IMR-90 (cell line): Measurements from ENCODE around the gene TENT4B. TPM values are rescaled to one million over a fixed set of nuclear protein-coding genes. Genes with fewer than 3 reads are reported as not detected.

Experiments
- ATAC-seq: fragments of 200-7000 bp; cut with Tn5 transposase; 2 replicates; pipeline ENCODE4 v1.9.1; 2020; ENCODE audit warnings: low read depth, mild to moderate bottlenecking, moderate library complexity
- BruUV-seq: library from RNA; stranded (reverse); fragments of 400-500 nt; replicated peaks from 2 replicates; lab custom pipeline; 2021; lab: Mats Ljungman, UMichigan
- CTCF ChIA-PET: fragments of 300-600 bp; formaldehyde crosslinking; extraction: SDS; loops from one replicate; lab custom pipeline; 2021; ENCODE audit warnings: antibody characterized with exemption; lab: Yijun Ruan, JAX
- POLR2A ChIA-PET: fragments of 300-600 bp; sonication (Branson Sonifier 250); formaldehyde crosslinking; loops from one replicate; lab custom pipeline; 2022; ENCODE audit warnings: antibody characterized with exemption; ENCODE audit not compliant: unreplicated experiment; lab: Charles Lee
- DNase-seq: peaks from one replicate; pipeline ENCODE4 v3.0.0; 2013
- H2AFZ ChIP-seq: replicated peaks from 2 replicates; pipeline ENCODE3; 2013; ENCODE audit warnings: low read length, mild to moderate bottlenecking; ENCODE audit not compliant: poor library complexity
- H2AK5ac ChIP-seq: 2 replicates; pipeline ENCODE4 v1.6.1; 2013; ENCODE audit warnings: low read depth, low read length, inconsistent platforms
- H2AK9ac ChIP-seq: replicated peaks from 2 replicates; pipeline ENCODE3; 2013; ENCODE audit warnings: mild to moderate bottlenecking, low read depth, low read length, moderate library complexity; ENCODE audit not compliant: poor library complexity
- H2BK120ac ChIP-seq: 2 replicates; pipeline ENCODE4 v1.6.1; 2013; ENCODE audit warnings: low read depth, low read length, inconsistent platforms
- H2BK15ac ChIP-seq: 3 replicates; pipeline ENCODE4 v1.6.1; 2013; ENCODE audit warnings: low read depth, low read length, inconsistent platforms
- H2BK20ac ChIP-seq: 2 replicates; pipeline ENCODE4 v1.6.1; 2013; ENCODE audit warnings: low read depth, mild to moderate bottlenecking, inconsistent platforms, low read length, moderate library complexity
- H2BK5ac ChIP-seq: 2 replicates; pipeline ENCODE4 v1.6.1; 2013; ENCODE audit warnings: mild to moderate bottlenecking, low read depth, low read length, inconsistent platforms; ENCODE audit not compliant: poor library complexity, severe bottlenecking
- H3K14ac ChIP-seq: replicated peaks from 2 replicates; pipeline ENCODE4 v1.6.1; 2013; ENCODE audit warnings: low read depth, low read length, inconsistent platforms
- H3K18ac ChIP-seq: 2 replicates; pipeline ENCODE4 v1.6.1; 2013; ENCODE audit warnings: low read depth, low read length, control low read depth
- H3K23ac ChIP-seq: 2 replicates; pipeline ENCODE4 v1.6.1; 2013; ENCODE audit warnings: low read depth, low read length, inconsistent platforms
- H3K27ac ChIP-seq: 2 replicates; pipeline ENCODE4 v1.5.1; 2013; ENCODE audit warnings: mild to moderate bottlenecking, control low read depth, low read length; ENCODE audit not compliant: insufficient read depth
- H3K27me3 ChIP-seq: 2 replicates; pipeline ENCODE4 v1.6.1; 2013; ENCODE audit warnings: low read length; ENCODE audit not compliant: control insufficient read depth, insufficient read depth
- H3K36me3 ChIP-seq: 2 replicates; pipeline ENCODE4 v1.6.1; 2013; ENCODE audit warnings: low read length, mixed read lengths; ENCODE audit not compliant: control insufficient read depth, insufficient read depth
- H3K4ac ChIP-seq: 2 replicates; pipeline ENCODE4 v1.6.1; 2013; ENCODE audit warnings: low read depth, low read length, inconsistent platforms
- H3K4me1 ChIP-seq: 2 replicates; pipeline ENCODE4 v1.6.1; 2013; ENCODE audit warnings: low read length, mixed read lengths; ENCODE audit not compliant: control insufficient read depth, insufficient read depth
- H3K4me2 ChIP-seq: 2 replicates; pipeline ENCODE4 v1.6.1; 2013; ENCODE audit warnings: low read depth, mild to moderate bottlenecking, control low read depth, low read length, moderate library complexity
- H3K4me3 ChIP-seq: 2 replicates; pipeline ENCODE4 v1.5.1; 2013; ENCODE audit warnings: low read depth, mild to moderate bottlenecking, control low read depth, low read length, moderate library complexity; ENCODE audit not compliant: insufficient read depth
- H3K56ac ChIP-seq: 2 replicates; pipeline ENCODE4 v1.6.1; 2013; ENCODE audit warnings: low read length, inconsistent platforms; ENCODE audit not compliant: insufficient read depth; ENCODE audit errors: extremely low read depth
- H3K79me1 ChIP-seq, 2 experiments: 2 replicates each; pipeline ENCODE4 v1.6.1; 2013; ENCODE audit warnings: low read length in 2 of 2, inconsistent platforms in 1 of 2, low read depth in 1 of 2
- H3K9ac ChIP-seq: 2 replicates; pipeline ENCODE4 v1.6.1; 2013; ENCODE audit warnings: low read depth, low read length, control low read depth
- H3K9me1 ChIP-seq: 2 replicates; pipeline ENCODE4 v1.6.1; 2013; ENCODE audit warnings: low read length, inconsistent platforms; ENCODE audit not compliant: insufficient read depth
- H3K9me3 ChIP-seq: 2 replicates; pipeline ENCODE4 v1.6.1; 2013; ENCODE audit warnings: low read length; ENCODE audit not compliant: control insufficient read depth, insufficient read depth
- H4K20me1 ChIP-seq: 2 replicates; pipeline ENCODE4 v1.6.1; 2013; ENCODE audit warnings: low read length, inconsistent platforms; ENCODE audit not compliant: insufficient read depth
- H4K5ac ChIP-seq: 2 replicates; pipeline ENCODE4 v1.6.1; 2013; ENCODE audit warnings: mild to moderate bottlenecking, low read depth, low read length, control low read depth
- H4K8ac ChIP-seq, 2 experiments: 2 replicates each; pipeline ENCODE4 v1.6.1; 2013; ENCODE audit warnings: low read depth in 2 of 2, low read length in 2 of 2, control low read depth in 1 of 2, inconsistent platforms in 1 of 2
- H4K91ac ChIP-seq: 2 replicates; pipeline ENCODE4 v1.6.1; 2013; ENCODE audit warnings: low read depth, low read length, inconsistent platforms; ENCODE audit not compliant: insufficient read depth
- CHD1 ChIP-seq: IDR thresholded peaks from 2 replicates; pipeline ENCODE4 v1.6.1; 2012; ENCODE audit warnings: low read depth, low read length, improper control_type of control experiment
- CTCF ChIP-seq: conservative IDR thresholded peaks from 2 replicates; pipeline ENCODE4 v1.5.1; 2012; ENCODE audit warnings: mild to moderate bottlenecking, low read depth, low read length, improper control_type of control experiment
- ELK1 ChIP-seq: fragments of 150-350 bp; IDR thresholded peaks from 2 replicates; pipeline ENCODE4 v1.6.1; 2016; ENCODE audit warnings: low read depth, mild to moderate bottlenecking, low read length, moderate library complexity, borderline replicate concordance
- MAFK ChIP-seq: IDR thresholded peaks from 2 replicates; pipeline ENCODE4 v1.6.1; 2012; ENCODE audit warnings: low read depth, low read length, improper control_type of control experiment
- MAZ ChIP-seq: IDR thresholded peaks from 2 replicates; pipeline ENCODE4 v1.6.1; 2012; ENCODE audit warnings: low read depth, mild to moderate bottlenecking, low read length, improper control_type of control experiment, moderate library complexity, borderline replicate concordance
- MXI1 ChIP-seq: IDR thresholded peaks from 2 replicates; pipeline ENCODE4 v1.6.1; 2012; ENCODE audit warnings: low read depth, mild to moderate bottlenecking, low read length, moderate library complexity, borderline replicate concordance
- RAD21 ChIP-seq: IDR thresholded peaks from 2 replicates; pipeline ENCODE4 v1.6.1; 2012; ENCODE audit warnings: low read length, improper control_type of control experiment
- RCOR1 ChIP-seq: IDR thresholded peaks from 2 replicates; pipeline ENCODE4 v1.6.1; 2012; ENCODE audit warnings: mild to moderate bottlenecking, low read length, improper control_type of control experiment; ENCODE audit not compliant: insufficient replicate concordance
- RFX5 ChIP-seq: IDR thresholded peaks from 2 replicates; pipeline ENCODE4 v1.8.0; 2012; ENCODE audit warnings: low read depth, mild to moderate bottlenecking, low read length, moderate library complexity
- SMC3 ChIP-seq: fragments of 150-350 bp; IDR thresholded peaks from 2 replicates; pipeline ENCODE4 v1.6.1; 2016; ENCODE audit warnings: low read depth, mild to moderate bottlenecking, antibody characterized with exemption, low read length, moderate library complexity
- WGBS, 2 experiments: methylation state at CpG; one replicate each; pipeline versions ENCODE4 v1.1.5 to v1.1.7; 2013; ENCODE audit warnings: missing lambda C conversion rate in 2 of 2; ENCODE audit not compliant: insufficient read length in 1 of 2; ENCODE audit errors: extremely low coverage in 2 of 2; 5-methylcytosine and 5-hydroxymethylcytosine counted together
- dilution Hi-C: fragments of 300-500 bp; cut with HindIII; formaldehyde crosslinking; loops from one replicate; pipeline ENCODE4 v1.14.3; 2018; ENCODE audit warnings: low sequenced_read_pairs; ENCODE audit not compliant: unreplicated experiment
- in situ Hi-C: fragments of 300-500 bp; cut with MboI; formaldehyde crosslinking; loops from 3 replicates; pipeline ENCODE4 v1.14.3; 2019; ENCODE audit warnings: low sequenced_read_pairs, inconsistent platforms, mixed read lengths
- intact Hi-C: fragments of 100-400 bp; cut with micrococcal nuclease; formaldehyde crosslinking; loops from 2 replicates; pipeline ENCODE4 v1.10.0; 2022
- polyA plus RNA-seq, 3 experiments: library from polyadenylated mRNA; depleted of rRNA; stranded (reverse); fragments of >200 nt; gene quantifications; 2 replicates each; pipeline ENCODE4 v1.2.3, GENCODE V29; 2012; ENCODE audit warnings: low replicate concordance in 1 of 3
- total RNA-seq: library from RNA; depleted of rRNA; stranded (reverse); fragments of >200 nt; gene quantifications from 2 replicates; pipeline ENCODE4 v1.2.3, GENCODE V29; 2012

TENT4B gene
- total and polyA plus RNA-seq, 2 of the 4 experiments (the other 2 are of a cell fraction): 4.1 to 7.0 TPM

- H4K91ac ChIP-seq: no peak overlapping the region
- H3K4me1 ChIP-seq: peaks cover 20% of the 10 kb centered on the region
- no peak overlapping the region; the same call in 1 of the 2 replicates for H3K4ac ChIP-seq
- no peak overlapping the region for H2BK120ac ChIP-seq
- POLR2A ChIA-PET: no interaction called here
- H2AK5ac ChIP-seq: peak overlapping the region; percentile 82
- no CpG with 5 or more reads among the region's 3 CpGs for WGBS, 2 experiments
- no TSS peak for BruUV-seq
- no peak overlapping the region for H3K18ac ChIP-seq
- TF ChIP-seq RFX5 (no peak), RAD21 (no peak), ELK1 (no peak), MAZ (no peak), CTCF (no peak), CHD1 (no peak), MAFK (no peak), MXI1 (no peak), RCOR1 (no peak), SMC3 (no peak)
- no peak overlapping the region for H2AFZ ChIP-seq
- H4K8ac ChIP-seq: no peak overlapping the region
- no peaks in the 10 kb centered on the region for H3K27me3 ChIP-seq
- H3K9ac ChIP-seq: no peak overlapping the region
- no peak overlapping the region for H3K14ac ChIP-seq
- H4K20me1 ChIP-seq: no peaks in the 10 kb centered on the region; the same call in 1 of the 2 replicates
- H3K27ac ChIP-seq: no peak overlapping the region
- peak overlapping the region; percentile 38 for H2BK5ac ChIP-seq
- H4K5ac ChIP-seq: peak overlapping the region; percentile 47; the same call in 1 of the 2 replicates
- H3K9me3 ChIP-seq: no peaks in the 10 kb centered on the region
- no peak overlapping the region for H3K23ac ChIP-seq
- intact Hi-C loops (no loop called here), in situ Hi-C loops (loop anchor here (25.0 kb wide), 2 partner anchors 461 to 586 kb away; no protein-coding TSS in a partner anchor), dilution Hi-C loops (no loop called here)
- H3K4me3 ChIP-seq: no peak overlapping the region
- no peaks in the 10 kb centered on the region for H3K36me3 ChIP-seq
- H3K4me2 ChIP-seq: peak overlapping the region; percentile 45; the same call in 1 of the 2 replicates
- H3K79me1 ChIP-seq: peaks cover 33 to 71% of the 10 kb centered on the region in 2 experiments
- H3K9me1 ChIP-seq: peaks cover 19% of the 10 kb centered on the region
- ATAC-seq: no peak
- no peak overlapping the region for H2BK20ac ChIP-seq
- no peak overlapping the region for H2BK15ac ChIP-seq
- H2AK9ac ChIP-seq: no peak overlapping the region
- no peak for DNase-seq
- no peak overlapping the region for H3K56ac ChIP-seq
- CTCF ChIA-PET: interaction anchor here (1.1 to 1.5 kb wide), 2 partner anchors 9 to 177 kb away, joined by 5 to 7 read pairs; partner anchors contain the start of gene CNEP1R1
Observed at GRCh38 chr16:50201787-50202186, 48.7 kb downstream of the TENT4B start.
